Articular chondrocyte of knee joint (primary cell): ENCODE measurements around the gene ANKRD26. TPM values are rescaled to one million over a fixed set of nuclear protein-coding genes. Genes with fewer than 3 reads are reported as not detected.

ENCODE experiments used
- small RNA-seq: library from RNA; depleted of rRNA; stranded (forward); fragments of <200 nt; gene quantifications from one replicate; pipeline ENCODE3, GENCODE V24; 2012
- total RNA-seq: library from RNA; depleted of rRNA; stranded (reverse); fragments of >200 nt; gene quantifications from 2 replicates; pipeline ENCODE4 v1.2.3, GENCODE V29; 2012

Gene ANKRD26
- 14.8 and 15.5 TPM in 2 replicates for total RNA-seq

GRCh38 chr10:27099916-27100812, at the start of gene ANKRD26:
ANKRD26 (minus strand) TSS chr10:27100494; CDS start chr10:27100326, 168 bp downstream.

Small RNA genes within 50 kb of the gene (small RNA-seq; reads per million reads assigned to genes)
- not detected for gene RNU6-490P

Other genes with a start within 250 kb of the ANKRD26 start
- 87.6 and 93.6 TPM in 2 replicates for gene ABI1, start 239.5 kb downstream of the ANKRD26 start, total RNA-seq
- 124 and 130 TPM in 2 replicates for gene YME1L1, start 53.9 kb upstream of the ANKRD26 start, total RNA-seq
- gene MASTL, start 54.9 kb upstream of the ANKRD26 start, total RNA-seq = 13.9 and 15.5 TPM in 2 replicates
- gene ACBD5, start 140.3 kb upstream of the ANKRD26 start, total RNA-seq = 27.9 and 28.5 TPM in 2 replicates